Measurements from ENCODE around the gene SLC22A1. TPM values are rescaled to one million over a fixed set of nuclear protein-coding genes. Genes with fewer than 3 reads are reported as not detected.

SLC22A1 gene
- total and polyA plus RNA-seq, 2 of the 13 experiments (the other 11 are each of a cell fraction or from before 2014, with no cell fraction given): 0.80 to 0.87 TPM

DNA sequence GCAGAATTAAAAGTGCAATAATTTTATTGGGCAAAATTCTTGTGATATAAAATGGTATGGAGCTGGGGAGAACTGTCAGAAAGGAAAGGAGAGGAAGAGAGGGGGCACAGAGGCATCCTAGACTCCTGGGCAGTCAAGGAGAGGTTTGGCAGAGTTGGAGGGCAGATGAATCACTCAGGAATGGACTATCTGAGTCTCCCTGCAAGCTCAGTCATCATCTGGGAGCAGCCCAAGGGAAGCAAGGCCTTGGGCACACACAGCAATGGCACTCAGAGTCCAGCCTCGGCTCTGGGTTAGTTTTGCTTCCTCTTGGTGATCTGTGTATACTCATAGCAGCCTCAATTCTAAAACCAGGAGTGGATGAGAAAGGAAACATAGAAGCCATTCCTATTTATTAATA is 67.2 kb downstream of the SLC22A1 start:
- Histone ChIP-seq H3K4me1 (ENCODE audit: insufficient read depth, low read length) (no peaks in the 10 kb centered on the region), H3K4me3 (replicated peaks in 1 of 3; ENCODE audit: insufficient read depth in 1 of 3, low read depth in 2 of 3, low read length in 3 of 3) (no peak overlapping the region), H4K20me1 (ENCODE audit: insufficient read depth, low read length) (no peaks in the 10 kb centered on the region), H3K27ac (ENCODE audit: extremely low read length, insufficient read depth, low read length) (no peak overlapping the region), H3K36me3 (replicated peaks in 1 of 2; ENCODE audit: control insufficient read depth in 1 of 2, insufficient read depth in 2 of 2, low read length in 2 of 2) (no peaks in the 10 kb centered on the region), H3K27me3 (ENCODE audit: control insufficient read depth in 1 of 2, insufficient read depth in 2 of 2, low read length in 2 of 2) (no peaks in the 10 kb centered on the region), H3K79me2 (ENCODE audit: insufficient read depth, low read length) (no peaks in the 10 kb centered on the region), H2AFZ (ENCODE audit: low read length) (no peak overlapping the region), H3K9ac (ENCODE audit: insufficient read depth, low read depth, low read length) (no peak overlapping the region), H3K9me3 (ENCODE audit: low read length) (peaks cover 21% of the 10 kb centered on the region), H3K4me2 (ENCODE audit: low read depth, low read length) (no peak overlapping the region)
- ChIA-PET POLR2A (no interaction called here), CTCF (ENCODE audit: low intra/inter-chr PET ratio, low total read pairs) (no interaction called here)
- in situ Hi-C loops (cut with HindIII; ENCODE audit: extremely low pct_ligation_motif_present, low pct_unique_long_range_greater_than_20kb): no loop called here
- no peak for FAIRE-seq
- WGBS (ENCODE audit: low lambda C conversion rate): 0% methylated on average over 1 of the region's 1 CpG
- no peak for TF ChIP-seq ZNF703 (CRISPR knock-in tag; IDR thresholded peaks at IDR 0.05; ENCODE audit: borderline replicate concordance)
- TF ChIP-seq PRDM4 (CRISPR knock-in tag; IDR thresholded peaks at IDR 0.05; ENCODE audit: borderline replicate concordance): no peak
- no peak for TF ChIP-seq SIN3A (IDR thresholded peaks at IDR 0.05; ENCODE audit: borderline replicate concordance, low read depth, low read length)
- TF ChIP-seq NCOR1 (IDR thresholded peaks at IDR 0.05; ENCODE audit: borderline replicate concordance, low read length): no peak
- TF ChIP-seq, protein P1, sequence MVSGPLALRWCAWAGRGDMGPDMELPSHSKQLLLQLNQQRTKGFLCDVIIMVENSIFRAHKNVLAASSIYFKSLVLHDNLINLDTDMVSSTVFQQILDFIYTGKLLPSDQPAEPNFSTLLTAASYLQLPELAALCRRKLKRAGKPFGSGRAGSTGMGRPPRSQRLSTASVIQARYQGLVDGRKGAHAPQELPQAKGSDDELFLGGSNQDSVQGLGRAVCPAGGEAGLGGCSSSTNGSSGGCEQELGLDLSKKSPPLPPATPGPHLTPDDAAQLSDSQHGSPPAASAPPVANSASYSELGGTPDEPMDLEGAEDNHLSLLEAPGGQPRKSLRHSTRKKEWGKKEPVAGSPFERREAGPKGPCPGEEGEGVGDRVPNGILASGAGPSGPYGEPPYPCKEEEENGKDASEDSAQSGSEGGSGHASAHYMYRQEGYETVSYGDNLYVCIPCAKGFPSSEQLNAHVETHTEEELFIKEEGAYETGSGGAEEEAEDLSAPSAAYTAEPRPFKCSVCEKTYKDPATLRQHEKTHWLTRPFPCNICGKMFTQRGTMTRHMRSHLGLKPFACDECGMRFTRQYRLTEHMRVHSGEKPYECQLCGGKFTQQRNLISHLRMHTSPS (CRISPR knock-in tag; IDR thresholded peaks at IDR 0.05; ENCODE audit: low read depth): no peak
- BruUV-seq (replicated peaks): no TSS peak
- no peak for ATAC-seq
- intact Hi-C loops (cut with micrococcal nuclease; ENCODE audit: unreplicated experiment): no loop called here
- no peak for DNase-seq (ENCODE audit: low spot score)

Data from HepG2 (cell line).